ENCODE measurements around the gene ILKAP. TPM values are rescaled to one million over a fixed set of nuclear protein-coding genes. Genes with fewer than 3 reads are reported as not detected.

The ILKAP gene
- polyA plus RNA-seq, 1 donor from 2014 or later: 78.5 TPM

GRCh38 chr2:238235856-238236255, 32.4 kb upstream of the ILKAP start:
- peaks cover 7% of the 10 kb centered on the region for H3K79me2 ChIP-seq (replicated peaks; ENCODE audit: insufficient read depth, low read length)
- H3K4me3 ChIP-seq (ENCODE audit: low read length): no peak overlapping the region
- no peak overlapping the region for H3K27ac ChIP-seq (ENCODE audit: low read length)
- no peaks in the 10 kb centered on the region for H3K9me3 ChIP-seq (ENCODE audit: low read length)
- H3K36me3 ChIP-seq (ENCODE audit: insufficient read depth, low read length): no peaks in the 10 kb centered on the region
- H3K27me3 ChIP-seq (ENCODE audit: insufficient read depth, low read depth, low read length): peaks cover 6% of the 10 kb centered on the region
- no peaks in the 10 kb centered on the region for H4K20me1 ChIP-seq (ENCODE audit: insufficient read depth)
- H3K9ac ChIP-seq (ENCODE audit: low read length): no peak overlapping the region
- H2AFZ ChIP-seq (ENCODE audit: low read depth, low read length): no peak overlapping the region
- H3K9me2 ChIP-seq (ENCODE audit: insufficient read depth, low read length): no peaks in the 10 kb centered on the region
- no peak for TF ChIP-seq EZH2 (IDR thresholded peaks at IDR 0.05; ENCODE audit: borderline replicate concordance, insufficient read depth, low read length, poor library complexity, severe bottlenecking)
- no peak for TF ChIP-seq SMC3 (conservative IDR thresholded peaks at IDR 0.05; ENCODE audit: poor library complexity)
- no peak for TF ChIP-seq MXI1 (conservative IDR thresholded peaks at IDR 0.05; ENCODE audit: poor library complexity, severe bottlenecking)
- no peak for TF ChIP-seq REST (IDR thresholded peaks at IDR 0.05; ENCODE audit: borderline replicate concordance)
- no peak for TF ChIP-seq EP300 (conservative IDR thresholded peaks at IDR 0.05; ENCODE audit: poor library complexity, severe bottlenecking)
- no peak for TF ChIP-seq RAD21 (conservative IDR thresholded peaks at IDR 0.05)
- no peak for TF ChIP-seq TAF1 (IDR thresholded peaks at IDR 0.05; ENCODE audit: low read depth)
- TF ChIP-seq CTCF (IDR thresholded peaks at IDR 0.05; ENCODE audit: poor library complexity, severe bottlenecking): no peak
- no peak for TF ChIP-seq POLR2AphosphoS5 (IDR thresholded peaks at IDR 0.05)
- H3K4me2 ChIP-seq (ENCODE audit: low read length): no peak overlapping the region
- H3F3A ChIP-seq (ENCODE audit: insufficient read depth, low read length, poor library complexity, severe bottlenecking): no peaks in the 10 kb centered on the region

DNA sequence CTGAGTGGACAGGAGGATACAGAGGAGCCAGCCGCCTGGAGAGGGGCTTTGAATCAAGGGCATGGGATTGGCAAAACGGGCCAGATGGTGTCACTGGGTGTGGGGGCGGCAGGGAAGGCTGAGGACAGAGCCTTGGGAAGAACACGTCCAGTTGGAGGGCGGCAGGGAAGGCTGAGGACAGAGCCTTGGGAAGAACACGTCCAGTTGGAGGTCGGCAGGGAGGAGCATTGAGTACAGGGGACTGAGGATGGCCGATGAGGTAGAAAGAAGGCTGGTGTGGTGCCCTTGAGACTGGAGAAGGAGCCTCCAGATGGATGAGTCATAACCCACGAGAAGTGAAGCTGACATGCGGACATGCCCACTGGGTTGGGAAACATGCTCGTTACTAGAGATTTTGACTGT, 31.8 kb upstream of the ILKAP start:
- no peak overlapping the region for H3K4me3 ChIP-seq (ENCODE audit: low read length)
- H4K20me1 ChIP-seq (ENCODE audit: insufficient read depth): no peaks in the 10 kb centered on the region
- H2AFZ ChIP-seq (ENCODE audit: low read depth, low read length): no peak overlapping the region
- no peak overlapping the region for H3K4me2 ChIP-seq (ENCODE audit: low read length)
- H3K9me2 ChIP-seq (ENCODE audit: insufficient read depth, low read length): no peaks in the 10 kb centered on the region
- no peak overlapping the region for H3K9ac ChIP-seq (ENCODE audit: low read length)
- no peak overlapping the region for H3K27ac ChIP-seq (ENCODE audit: low read length)
- H3K27me3 ChIP-seq (ENCODE audit: insufficient read depth, low read depth, low read length): peaks cover 6% of the 10 kb centered on the region
- no peaks in the 10 kb centered on the region for H3K9me3 ChIP-seq (ENCODE audit: low read length)
- H3F3A ChIP-seq (ENCODE audit: insufficient read depth, low read length, poor library complexity, severe bottlenecking): no peaks in the 10 kb centered on the region
- H3K79me2 ChIP-seq (replicated peaks; ENCODE audit: insufficient read depth, low read length): peaks cover 7% of the 10 kb centered on the region
- no peaks in the 10 kb centered on the region for H3K36me3 ChIP-seq (ENCODE audit: insufficient read depth, low read length)
- TF ChIP-seq EP300 (conservative IDR thresholded peaks at IDR 0.05; ENCODE audit: poor library complexity, severe bottlenecking) (no peak), EZH2 (IDR thresholded peaks at IDR 0.05; ENCODE audit: borderline replicate concordance, insufficient read depth, low read length, poor library complexity, severe bottlenecking) (no peak), POLR2AphosphoS5 (IDR thresholded peaks at IDR 0.05) (no peak), REST (IDR thresholded peaks at IDR 0.05; ENCODE audit: borderline replicate concordance) (no peak), RAD21 (conservative IDR thresholded peaks at IDR 0.05) (no peak), CTCF (IDR thresholded peaks at IDR 0.05; ENCODE audit: poor library complexity, severe bottlenecking) (no peak), TAF1 (IDR thresholded peaks at IDR 0.05; ENCODE audit: low read depth) (no peak), MXI1 (conservative IDR thresholded peaks at IDR 0.05; ENCODE audit: poor library complexity, severe bottlenecking) (no peak), SMC3 (conservative IDR thresholded peaks at IDR 0.05; ENCODE audit: poor library complexity) (no peak)
